Transverse colon (tissue), 4 donors: ENCODE results near the gene CERS5.

Experiments
- POLR2A ChIP-seq: fragments of 450-650 bp; IDR thresholded peaks from one replicate; pipeline ENCODE4 v1.6.1; 2016; ENCODE audit warnings: antibody characterized with exemption, mild to moderate bottlenecking, moderate library complexity
- POLR2AphosphoS5 ChIP-seq, 3 donors: sonication (generic); formaldehyde crosslinking; IDR thresholded peaks; one replicate each; pipeline ENCODE4 v1.6.1; 2016; ENCODE audit warnings: antibody characterized with exemption in 3 of 3
- TF ChIP-seq, protein P1 (sequence below), 5 experiments: fragments of 200-600 bp in 3 of 5; fragments of 450-650 bp in 2 of 5; sonication (generic) in 3 of 5; IDR thresholded peaks; 1 replicate in 2 of 5; 2 replicates in 3 of 5; pipeline ENCODE4 v1.5.1; 2016 to 2017; ENCODE audit warnings: antibody characterized with exemption in 5 of 5, inconsistent platforms in 3 of 5, mild to moderate bottlenecking in 2 of 5, moderate library complexity in 1 of 5

DNA sequence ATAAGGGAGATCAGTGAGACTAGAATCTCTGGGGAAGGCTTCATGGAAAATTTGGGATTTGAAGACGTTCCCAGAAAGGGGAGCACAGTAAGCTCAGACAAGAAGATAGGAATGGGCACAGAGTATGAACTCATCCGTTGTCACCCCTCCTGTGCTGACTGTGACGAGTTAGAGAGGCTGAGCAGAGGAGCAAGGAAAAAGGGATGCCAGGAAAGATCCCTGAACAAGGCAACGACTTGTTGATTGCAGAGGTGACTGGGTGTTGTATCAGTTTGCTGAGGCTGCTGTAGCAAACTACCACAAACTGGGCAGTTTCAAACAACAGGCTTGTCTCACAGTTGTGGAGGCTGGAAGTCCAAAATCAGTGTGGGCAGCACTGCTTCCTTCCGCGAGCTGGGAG, 69.2 kb downstream of the CERS5 start:
- TF ChIP-seq, protein P1, sequence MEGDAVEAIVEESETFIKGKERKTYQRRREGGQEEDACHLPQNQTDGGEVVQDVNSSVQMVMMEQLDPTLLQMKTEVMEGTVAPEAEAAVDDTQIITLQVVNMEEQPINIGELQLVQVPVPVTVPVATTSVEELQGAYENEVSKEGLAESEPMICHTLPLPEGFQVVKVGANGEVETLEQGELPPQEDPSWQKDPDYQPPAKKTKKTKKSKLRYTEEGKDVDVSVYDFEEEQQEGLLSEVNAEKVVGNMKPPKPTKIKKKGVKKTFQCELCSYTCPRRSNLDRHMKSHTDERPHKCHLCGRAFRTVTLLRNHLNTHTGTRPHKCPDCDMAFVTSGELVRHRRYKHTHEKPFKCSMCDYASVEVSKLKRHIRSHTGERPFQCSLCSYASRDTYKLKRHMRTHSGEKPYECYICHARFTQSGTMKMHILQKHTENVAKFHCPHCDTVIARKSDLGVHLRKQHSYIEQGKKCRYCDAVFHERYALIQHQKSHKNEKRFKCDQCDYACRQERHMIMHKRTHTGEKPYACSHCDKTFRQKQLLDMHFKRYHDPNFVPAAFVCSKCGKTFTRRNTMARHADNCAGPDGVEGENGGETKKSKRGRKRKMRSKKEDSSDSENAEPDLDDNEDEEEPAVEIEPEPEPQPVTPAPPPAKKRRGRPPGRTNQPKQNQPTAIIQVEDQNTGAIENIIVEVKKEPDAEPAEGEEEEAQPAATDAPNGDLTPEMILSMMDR (IDR thresholded peaks at IDR 0.05), result no peak
- TF ChIP-seq POLR2A (no peak), POLR2AphosphoS5 (IDR thresholded peaks at IDR 0.05) (no peak)
